NCI-H82 (cell line): ENCODE results near the gene STRBP.
"Not testable (repeated sequence)": the region's sequence is repeated elsewhere in the genome, so short reads cannot be mapped to it uniquely, and the experiment has no call there.

Experiments
- DNase-seq: peaks from one replicate; lab custom pipeline; 2025; lab: John Stamatoyannopoulos, UW

Gene STRBP

GRCh38 chr9:123268465-123269259, at the start of gene STRBP:
STRBP (minus strand) TSS chr9:123268586; CDS start chr9:123184134, 84,452 bp downstream.
- peak; percentile 94 for DNase-seq

- DNase-seq, result no peak
These were observed 47.8 kb upstream of the STRBP start for GRCh38 chr9:123316053-123316718.

- no peak for DNase-seq
These were observed 47.2 kb upstream of the STRBP start for GRCh38 chr9:123315635-123316034.

- no peak for DNase-seq
These were observed 46.2 kb upstream of the STRBP start for GRCh38 chr9:123314617-123315016.

- DNase-seq, result no peak
These were observed 44.0 kb upstream of the STRBP start for GRCh38 chr9:123312306-123312877.

- DNase-seq, result no peak
These were observed 42.9 kb upstream of the STRBP start for GRCh38 chr9:123311250-123311752.

GRCh38 chr9:123310551-123311249, 42.3 kb upstream of the STRBP start:
- no peak for DNase-seq

- DNase-seq, result no peak
These were observed 41.2 kb upstream of the STRBP start for GRCh38 chr9:123309611-123310010.

GRCh38 chr9:123305879-123306278, 37.5 kb upstream of the STRBP start:
- peak; percentile 18 for DNase-seq

GRCh38 chr9:123304340-123304691, 35.9 kb upstream of the STRBP start:
- no peak for DNase-seq

GRCh38 chr9:123302348-123303214, 34.2 kb upstream of the STRBP start:
- DNase-seq, result no peak

- not testable (repeated sequence) for DNase-seq
These were observed 33.5 kb upstream of the STRBP start for GRCh38 chr9:123301936-123302335.

GRCh38 chr9:123300554-123300953, 32.2 kb upstream of the STRBP start:
- no peak for DNase-seq

GRCh38 chr9:123299558-123300126, 31.3 kb upstream of the STRBP start:
- DNase-seq, result peak; percentile 57

GRCh38 chr9:123296174-123296573, 27.8 kb upstream of the STRBP start:
- no peak for DNase-seq

- DNase-seq, result no peak
These were observed 23.4 kb upstream of the STRBP start for GRCh38 chr9:123291736-123292135.

- DNase-seq, result no peak
These were observed 22.4 kb upstream of the STRBP start for GRCh38 chr9:123290764-123291163.

GRCh38 chr9:123287639-123288038, 19.3 kb upstream of the STRBP start:
- DNase-seq, result peak; percentile 43

GRCh38 chr9:123286324-123286723, 17.9 kb upstream of the STRBP start:
- no peak for DNase-seq

- DNase-seq, result no peak
These were observed 16.3 kb upstream of the STRBP start for GRCh38 chr9:123284656-123285055.

- DNase-seq, result no peak
These were observed 15.1 kb upstream of the STRBP start for GRCh38 chr9:123283455-123283854.
